ENCODE measurements around the gene SRGAP2.
"Not testable (repeated sequence)": the region's sequence is repeated elsewhere in the genome, so short reads cannot be mapped to it uniquely, and the experiment has no call there.

The SRGAP2 gene

GRCh38 chr1:206229286-206229685 lies 25.9 kb downstream of the SRGAP2 start:
- H3K9ac ChIP-seq; H3K4me1 ChIP-seq (ENCODE audit: low read depth, poor library complexity, severe bottlenecking); H3K27ac ChIP-seq; H2AFZ ChIP-seq (ENCODE audit: low read depth); H3K36me3 ChIP-seq (ENCODE audit: insufficient read depth); H4K20me1 ChIP-seq (ENCODE audit: insufficient read depth); H3K27me3 ChIP-seq (ENCODE audit: insufficient read depth, low read depth); H3K79me2 ChIP-seq (ENCODE audit: insufficient read depth, low read depth); H3K4me2 ChIP-seq; H3K4me3 ChIP-seq (IDR thresholded peaks at IDR 0.05; ENCODE audit: insufficient read depth, low read depth, low read length): not testable (repeated sequence)

DNA sequence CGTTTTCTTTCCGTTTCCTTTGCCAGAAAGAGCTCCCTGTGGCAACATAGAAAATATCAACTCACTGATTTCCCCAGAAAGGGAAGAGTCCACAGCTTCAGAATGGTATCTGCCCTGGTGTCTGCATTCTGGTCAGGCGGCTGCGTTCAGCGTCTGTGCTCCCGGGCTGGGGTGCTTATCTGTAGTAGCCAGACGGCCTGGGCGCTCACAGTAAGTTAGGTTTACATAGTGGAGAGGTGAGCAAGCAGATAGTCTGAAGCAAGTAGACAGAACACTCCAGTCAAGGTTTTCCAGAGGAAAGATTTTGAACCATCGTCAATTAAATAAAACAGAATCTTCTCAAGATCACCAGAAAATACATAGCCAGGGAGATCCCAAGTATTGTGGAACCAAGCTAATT lies 28.6 kb downstream of the SRGAP2 start:
- H2AFZ ChIP-seq (ENCODE audit: low read depth); H3K4me1 ChIP-seq (ENCODE audit: low read depth, poor library complexity, severe bottlenecking); H3K4me3 ChIP-seq (IDR thresholded peaks at IDR 0.05; ENCODE audit: insufficient read depth, low read depth, low read length); H3K27ac ChIP-seq; H3K79me2 ChIP-seq (ENCODE audit: insufficient read depth, low read depth); H3K9ac ChIP-seq; H3K36me3 ChIP-seq (ENCODE audit: insufficient read depth); H3K4me2 ChIP-seq; H3K27me3 ChIP-seq (ENCODE audit: insufficient read depth, low read depth); H4K20me1 ChIP-seq (ENCODE audit: insufficient read depth): not testable (repeated sequence)

DNA sequence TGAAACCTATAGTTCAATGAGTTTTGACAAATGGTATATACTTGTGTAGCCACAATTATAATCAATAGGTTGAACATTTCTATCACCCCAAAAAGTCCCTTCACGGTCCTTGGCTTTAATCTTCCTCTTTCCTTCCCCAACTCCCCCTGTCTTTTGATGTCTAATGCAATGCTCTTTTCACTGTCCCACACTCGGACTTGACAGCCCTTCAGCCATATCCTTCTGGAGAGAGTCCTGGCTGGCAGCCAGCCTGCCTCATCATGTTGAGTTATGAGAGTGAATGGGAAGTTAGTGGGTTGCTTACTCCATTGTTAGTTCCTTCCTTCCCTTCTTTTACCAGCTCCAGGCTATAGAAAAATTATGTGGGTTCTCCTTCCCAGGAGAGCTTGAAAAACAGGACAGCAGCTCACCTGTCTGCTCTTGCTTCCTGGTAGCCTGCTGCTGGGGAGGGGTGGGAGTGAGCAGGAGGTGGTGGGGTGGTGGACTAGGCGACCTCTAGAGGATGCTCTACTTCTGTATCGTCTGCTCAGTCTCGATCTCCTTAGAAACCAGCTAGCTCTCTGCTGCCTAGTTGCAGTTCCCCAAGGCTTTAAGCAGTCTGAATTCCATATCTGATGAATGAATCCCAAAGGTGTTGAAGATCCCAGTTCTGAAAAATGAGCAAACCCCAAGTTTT lies 29.8 kb downstream of the SRGAP2 start:
- not testable (repeated sequence) for H3K4me3 ChIP-seq (IDR thresholded peaks at IDR 0.05; ENCODE audit: insufficient read depth, low read depth, low read length); H3K27me3 ChIP-seq (ENCODE audit: insufficient read depth, low read depth); H3K27ac ChIP-seq; H4K20me1 ChIP-seq (ENCODE audit: insufficient read depth); H3K36me3 ChIP-seq (ENCODE audit: insufficient read depth); H2AFZ ChIP-seq (ENCODE audit: low read depth); H3K4me1 ChIP-seq (ENCODE audit: low read depth, poor library complexity, severe bottlenecking); H3K4me2 ChIP-seq; H3K9ac ChIP-seq; H3K79me2 ChIP-seq (ENCODE audit: insufficient read depth, low read depth)

- H3K4me1 ChIP-seq (ENCODE audit: low read depth, poor library complexity, severe bottlenecking): peaks cover 12% of the 10 kb centered on the region
- H3K36me3 ChIP-seq (ENCODE audit: insufficient read depth); H3K79me2 ChIP-seq (ENCODE audit: insufficient read depth, low read depth); H3K27me3 ChIP-seq (ENCODE audit: insufficient read depth, low read depth); H3K4me2 ChIP-seq; H3K9ac ChIP-seq; H3K27ac ChIP-seq; H4K20me1 ChIP-seq (ENCODE audit: insufficient read depth); H2AFZ ChIP-seq (ENCODE audit: low read depth); H3K4me3 ChIP-seq (IDR thresholded peaks at IDR 0.05; ENCODE audit: insufficient read depth, low read depth, low read length): not testable (repeated sequence)
Observed at GRCh38 chr1:206234189-206234916, 31.0 kb downstream of the SRGAP2 start.

GRCh38 chr1:206235190-206235589 lies 31.8 kb downstream of the SRGAP2 start:
- H3K36me3 ChIP-seq (ENCODE audit: insufficient read depth); H3K79me2 ChIP-seq (ENCODE audit: insufficient read depth, low read depth); H3K4me2 ChIP-seq; H2AFZ ChIP-seq (ENCODE audit: low read depth); H3K27ac ChIP-seq; H3K27me3 ChIP-seq (ENCODE audit: insufficient read depth, low read depth); H4K20me1 ChIP-seq (ENCODE audit: insufficient read depth); H3K9ac ChIP-seq; H3K4me3 ChIP-seq (IDR thresholded peaks at IDR 0.05; ENCODE audit: insufficient read depth, low read depth, low read length): not testable (repeated sequence)
- peaks cover 21% of the 10 kb centered on the region for H3K4me1 ChIP-seq (ENCODE audit: low read depth, poor library complexity, severe bottlenecking)

DNA sequence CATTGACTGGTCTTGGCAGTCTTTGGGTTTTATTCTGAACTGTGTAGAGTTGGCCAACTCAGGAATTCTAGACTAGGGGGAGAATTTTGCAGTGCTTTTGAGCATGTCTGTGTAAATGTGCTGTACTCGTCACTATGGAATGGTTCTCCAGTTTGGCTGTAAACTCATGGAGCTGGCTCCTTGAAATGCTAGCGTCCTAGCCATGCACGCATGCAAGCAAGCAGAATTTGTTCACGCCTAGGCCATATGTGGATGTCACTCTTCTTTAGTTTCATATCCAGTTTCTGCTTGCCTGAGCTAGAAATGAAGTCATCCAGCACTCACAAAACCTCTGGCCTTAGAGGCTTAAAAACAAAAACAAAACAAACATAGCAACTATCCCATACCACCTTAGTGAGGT lies 36.9 kb downstream of the SRGAP2 start:
- not testable (repeated sequence) for H3K36me3 ChIP-seq (ENCODE audit: insufficient read depth); H3K79me2 ChIP-seq (ENCODE audit: insufficient read depth, low read depth); H4K20me1 ChIP-seq (ENCODE audit: insufficient read depth); H3K27me3 ChIP-seq (ENCODE audit: insufficient read depth, low read depth); H3K4me3 ChIP-seq (IDR thresholded peaks at IDR 0.05; ENCODE audit: insufficient read depth, low read depth, low read length); H2AFZ ChIP-seq (ENCODE audit: low read depth); H3K9ac ChIP-seq; H3K4me2 ChIP-seq
- peaks cover 34% of the 10 kb centered on the region for H3K4me1 ChIP-seq (ENCODE audit: low read depth, poor library complexity, severe bottlenecking)
- peak overlapping the region; percentile 45; the same call in 1 of the 2 replicates for H3K27ac ChIP-seq

GRCh38 chr1:206243335-206243734 lies 40.0 kb downstream of the SRGAP2 start:
- H3K27ac ChIP-seq; H3K4me3 ChIP-seq (IDR thresholded peaks at IDR 0.05; ENCODE audit: insufficient read depth, low read depth, low read length); H3K79me2 ChIP-seq (ENCODE audit: insufficient read depth, low read depth); H2AFZ ChIP-seq (ENCODE audit: low read depth); H4K20me1 ChIP-seq (ENCODE audit: insufficient read depth); H3K9ac ChIP-seq; H3K36me3 ChIP-seq (ENCODE audit: insufficient read depth); H3K27me3 ChIP-seq (ENCODE audit: insufficient read depth, low read depth): not testable (repeated sequence)
- Histone ChIP-seq H3K4me1 (ENCODE audit: low read depth, poor library complexity, severe bottlenecking) (peaks cover 29% of the 10 kb centered on the region), H3K4me2 (peak overlapping the region; percentile 22; the same call in 1 of the 2 replicates)

DNA sequence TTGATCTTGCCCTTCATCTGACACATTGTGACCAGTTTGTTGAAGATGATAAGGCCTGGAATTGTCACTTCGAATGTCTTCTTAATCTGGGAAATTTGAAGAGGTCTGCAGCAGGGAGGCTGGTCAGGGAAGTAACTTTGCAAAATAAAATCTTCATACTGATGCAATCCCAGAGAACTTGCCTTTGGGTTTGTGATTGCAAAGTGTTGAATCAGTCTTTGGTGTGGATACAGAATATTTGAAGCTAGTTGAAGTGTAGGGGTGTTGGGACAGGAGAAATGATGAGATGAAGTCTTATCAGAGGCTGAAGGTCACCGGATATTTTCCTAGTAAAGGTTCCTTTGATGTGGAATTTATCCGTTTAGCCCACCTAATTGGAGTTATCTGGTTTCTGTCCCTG lies 42.1 kb downstream of the SRGAP2 start:
- peaks cover 14% of the 10 kb centered on the region for H3K4me1 ChIP-seq (ENCODE audit: low read depth, poor library complexity, severe bottlenecking)
- H4K20me1 ChIP-seq (ENCODE audit: insufficient read depth); H3K9ac ChIP-seq; H3K4me3 ChIP-seq (IDR thresholded peaks at IDR 0.05; ENCODE audit: insufficient read depth, low read depth, low read length); H3K27me3 ChIP-seq (ENCODE audit: insufficient read depth, low read depth); H3K27ac ChIP-seq; H3K4me2 ChIP-seq; H3K36me3 ChIP-seq (ENCODE audit: insufficient read depth); H3K79me2 ChIP-seq (ENCODE audit: insufficient read depth, low read depth); H2AFZ ChIP-seq (ENCODE audit: low read depth): not testable (repeated sequence)

DNA sequence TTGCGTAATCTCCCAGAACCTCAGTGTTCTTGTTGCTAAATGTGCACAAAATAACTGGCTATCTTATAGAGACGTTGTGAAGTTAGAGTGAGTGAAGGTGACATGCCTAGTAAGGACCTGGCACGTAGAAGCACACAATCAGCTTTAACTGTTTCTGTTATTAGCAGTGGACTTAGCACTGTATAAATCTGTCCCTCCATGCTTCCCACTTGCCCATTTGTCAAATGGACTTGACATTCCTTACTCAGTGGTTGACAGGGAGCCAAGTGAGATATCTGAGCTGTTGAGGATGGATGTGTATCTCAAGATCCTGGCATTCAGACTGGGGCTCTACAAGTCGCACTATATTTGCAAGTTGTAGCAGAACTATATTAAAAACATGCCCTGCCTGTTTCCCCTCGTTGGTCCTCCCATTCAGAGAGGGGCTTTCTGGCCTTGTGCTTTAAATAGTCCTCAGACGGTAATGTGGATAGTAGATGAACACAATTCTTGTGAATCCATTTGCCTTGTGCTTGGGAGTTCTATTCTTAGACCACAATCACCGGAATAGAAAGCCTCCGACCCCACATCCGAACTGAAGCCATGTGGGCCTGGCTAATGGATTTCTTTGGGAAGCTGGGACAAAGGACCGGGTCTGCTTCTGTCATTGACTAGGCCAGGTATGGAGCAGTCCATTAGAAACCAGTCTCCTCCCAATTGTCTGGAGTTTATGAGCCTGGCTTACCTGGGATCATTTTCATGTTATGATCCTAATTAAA lies 43.0 kb downstream of the SRGAP2 start:
- H3K9ac ChIP-seq; H3K79me2 ChIP-seq (ENCODE audit: insufficient read depth, low read depth); H2AFZ ChIP-seq (ENCODE audit: low read depth); H3K27ac ChIP-seq; H4K20me1 ChIP-seq (ENCODE audit: insufficient read depth); H3K27me3 ChIP-seq (ENCODE audit: insufficient read depth, low read depth); H3K4me3 ChIP-seq (IDR thresholded peaks at IDR 0.05; ENCODE audit: insufficient read depth, low read depth, low read length); H3K4me2 ChIP-seq; H3K36me3 ChIP-seq (ENCODE audit: insufficient read depth): not testable (repeated sequence)
- H3K4me1 ChIP-seq (ENCODE audit: low read depth, poor library complexity, severe bottlenecking): peaks cover 15% of the 10 kb centered on the region

All from KMS-11 (cell line).